RWPE2 (cell line): ENCODE results near the gene METTL24.

Experiments used
- ATAC-seq: fragments of 200-7000 bp; cut with Tn5 transposase; 3 replicates; pipeline ENCODE4 v1.9.1; 2021; ENCODE audit warnings: low read depth
- DNase-seq: peaks from one replicate; pipeline ENCODE4 v3.0.0-alpha.2; 2020; ENCODE audit warnings: low spot score
- H3K27ac ChIP-seq: fragments of 450-650 bp; 2 replicates; pipeline ENCODE4 v1.5.1; 2017; ENCODE audit warnings: mild to moderate bottlenecking; ENCODE audit not compliant: poor library complexity, severe bottlenecking
- H3K27me3 ChIP-seq: fragments of 250-450 bp; sonication (Bioruptor Pico); 2 replicates; pipeline ENCODE4 v1.5.1; 2021; ENCODE audit warnings: mild to moderate bottlenecking, moderate library complexity; ENCODE audit not compliant: insufficient read depth, poor library complexity, severe bottlenecking
- H3K36me3 ChIP-seq: fragments of 250-450 bp; sonication (Bioruptor Pico); 2 replicates; pipeline ENCODE4 v1.5.1; 2020; ENCODE audit warnings: low read depth, mild to moderate bottlenecking, moderate library complexity
- H3K4me1 ChIP-seq: fragments of 250-450 bp; sonication (Bioruptor Pico); 2 replicates; pipeline ENCODE4 v1.5.1; 2021; ENCODE audit warnings: mild to moderate bottlenecking, moderate library complexity; ENCODE audit not compliant: insufficient read depth, poor library complexity, severe bottlenecking
- H3K4me3 ChIP-seq: fragments of 250-450 bp; sonication (Bioruptor Pico); 2 replicates; pipeline ENCODE4 v1.5.1; 2021; ENCODE audit warnings: mild to moderate bottlenecking, moderate library complexity; ENCODE audit not compliant: severe bottlenecking
- H3K9me3 ChIP-seq: fragments of 250-450 bp; sonication (Bioruptor Pico); 2 replicates; pipeline ENCODE4 v1.5.1; 2021; ENCODE audit warnings: mild to moderate bottlenecking, moderate library complexity; ENCODE audit not compliant: severe bottlenecking
- TF ChIP-seq, protein P1 (sequence below): fragments of 450-650 bp; IDR thresholded peaks from one replicate; pipeline ENCODE4 v1.5.1; 2017; ENCODE audit warnings: mild to moderate bottlenecking, moderate library complexity; ENCODE audit not compliant: poor library complexity, severe bottlenecking

METTL24 gene

DNA sequence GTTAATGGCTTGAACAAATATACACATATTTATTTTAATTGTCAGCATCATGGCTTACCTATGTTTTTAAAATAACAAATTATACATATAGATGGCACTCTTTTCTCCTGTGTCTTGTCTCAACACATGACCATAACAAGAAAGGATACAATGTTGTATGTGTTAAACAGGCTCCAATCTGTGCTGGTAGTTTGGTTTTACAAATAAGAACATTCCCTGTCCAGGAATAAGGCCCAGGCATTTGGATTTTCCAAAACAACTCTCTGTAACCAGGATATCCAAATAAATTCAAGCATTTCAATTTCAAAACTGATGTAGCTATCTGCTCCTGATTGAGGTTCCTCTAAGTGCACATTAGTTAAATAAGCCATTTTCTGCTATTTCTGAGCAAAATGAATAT is 17.1 kb downstream of the METTL24 start:
- H3K4me1 ChIP-seq = no peaks in the 10 kb centered on the region
- no peak overlapping the region for H3K4me3 ChIP-seq
- no peak overlapping the region for H3K27ac ChIP-seq
- H3K36me3 ChIP-seq = no peaks in the 10 kb centered on the region
- no peaks in the 10 kb centered on the region for H3K9me3 ChIP-seq
- DNase-seq (no peak), ATAC-seq (no peak)
- TF ChIP-seq, protein P1, sequence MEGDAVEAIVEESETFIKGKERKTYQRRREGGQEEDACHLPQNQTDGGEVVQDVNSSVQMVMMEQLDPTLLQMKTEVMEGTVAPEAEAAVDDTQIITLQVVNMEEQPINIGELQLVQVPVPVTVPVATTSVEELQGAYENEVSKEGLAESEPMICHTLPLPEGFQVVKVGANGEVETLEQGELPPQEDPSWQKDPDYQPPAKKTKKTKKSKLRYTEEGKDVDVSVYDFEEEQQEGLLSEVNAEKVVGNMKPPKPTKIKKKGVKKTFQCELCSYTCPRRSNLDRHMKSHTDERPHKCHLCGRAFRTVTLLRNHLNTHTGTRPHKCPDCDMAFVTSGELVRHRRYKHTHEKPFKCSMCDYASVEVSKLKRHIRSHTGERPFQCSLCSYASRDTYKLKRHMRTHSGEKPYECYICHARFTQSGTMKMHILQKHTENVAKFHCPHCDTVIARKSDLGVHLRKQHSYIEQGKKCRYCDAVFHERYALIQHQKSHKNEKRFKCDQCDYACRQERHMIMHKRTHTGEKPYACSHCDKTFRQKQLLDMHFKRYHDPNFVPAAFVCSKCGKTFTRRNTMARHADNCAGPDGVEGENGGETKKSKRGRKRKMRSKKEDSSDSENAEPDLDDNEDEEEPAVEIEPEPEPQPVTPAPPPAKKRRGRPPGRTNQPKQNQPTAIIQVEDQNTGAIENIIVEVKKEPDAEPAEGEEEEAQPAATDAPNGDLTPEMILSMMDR = no peak
- H3K27me3 ChIP-seq = no peaks in the 10 kb centered on the region

- Histone ChIP-seq H3K36me3 (no peaks in the 10 kb centered on the region), H3K4me3 (no peak overlapping the region), H3K4me1 (no peaks in the 10 kb centered on the region), H3K27ac (no peak overlapping the region), H3K27me3 (no peaks in the 10 kb centered on the region), H3K9me3 (no peaks in the 10 kb centered on the region)
- TF ChIP-seq, protein P1 = no peak
- DNase-seq = no peak
- ATAC-seq = no peak
Observed at GRCh38 chr6:110340392-110340965, 17.7 kb downstream of the METTL24 start.

DNA sequence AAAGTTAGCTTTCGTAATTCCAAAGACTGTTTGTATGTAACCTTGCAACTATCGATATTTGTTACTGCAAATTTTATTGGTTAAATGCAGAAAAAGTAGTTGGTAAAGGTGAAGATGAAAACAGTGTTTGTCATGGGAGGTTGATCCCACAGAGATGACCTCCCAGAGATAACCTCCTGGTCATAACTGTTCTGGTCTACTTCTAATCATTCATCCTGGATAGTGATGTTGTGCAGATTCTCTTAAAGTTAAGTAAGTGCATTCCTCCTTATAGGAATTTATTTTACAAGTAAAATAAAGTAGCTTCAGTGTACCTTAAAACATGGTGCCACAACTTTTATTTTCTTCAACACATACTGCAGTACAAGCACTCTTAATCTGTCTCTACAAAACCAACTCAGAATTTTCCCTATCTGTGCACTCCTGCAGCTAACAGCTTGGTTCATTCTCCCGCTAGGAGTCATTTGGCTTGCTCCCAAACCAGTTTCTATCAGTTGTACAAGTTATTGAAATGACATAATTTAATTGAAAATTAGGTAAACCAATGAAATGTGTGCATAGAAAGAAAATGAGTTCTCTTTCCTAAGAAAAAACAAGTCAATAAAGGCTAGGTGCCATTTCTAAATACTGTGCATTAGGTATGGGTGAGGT is 19.2 kb downstream of the METTL24 start:
- Histone ChIP-seq H3K27ac (no peak overlapping the region), H3K9me3 (no peaks in the 10 kb centered on the region), H3K4me3 (no peak overlapping the region), H3K27me3 (no peaks in the 10 kb centered on the region), H3K4me1 (no peaks in the 10 kb centered on the region), H3K36me3 (no peaks in the 10 kb centered on the region)
- no peak for ATAC-seq
- DNase-seq = no peak
- TF ChIP-seq, protein P1 = no peak

GRCh38 chr6:110337486-110337885 is 20.7 kb downstream of the METTL24 start:
- TF ChIP-seq, protein P1 = no peak
- H3K27ac ChIP-seq = no peak overlapping the region
- H3K36me3 ChIP-seq = no peaks in the 10 kb centered on the region
- H3K4me1 ChIP-seq = no peaks in the 10 kb centered on the region
- ATAC-seq (no peak), DNase-seq (no peak)
- H3K9me3 ChIP-seq = no peaks in the 10 kb centered on the region
- H3K27me3 ChIP-seq = no peaks in the 10 kb centered on the region
- no peak overlapping the region for H3K4me3 ChIP-seq
